ENCODE results near the gene FN3KRP. TPM values are rescaled to one million over a fixed set of nuclear protein-coding genes. Genes with fewer than 3 reads are reported as not detected.
"Not testable (repeated sequence)": the region's sequence is repeated elsewhere in the genome, so short reads cannot be mapped to it uniquely, and the experiment has no call there.

The FN3KRP gene
- polyA plus RNA-seq, 10 donors: 24.0 to 36.4 (median 30.0) TPM

DNA sequence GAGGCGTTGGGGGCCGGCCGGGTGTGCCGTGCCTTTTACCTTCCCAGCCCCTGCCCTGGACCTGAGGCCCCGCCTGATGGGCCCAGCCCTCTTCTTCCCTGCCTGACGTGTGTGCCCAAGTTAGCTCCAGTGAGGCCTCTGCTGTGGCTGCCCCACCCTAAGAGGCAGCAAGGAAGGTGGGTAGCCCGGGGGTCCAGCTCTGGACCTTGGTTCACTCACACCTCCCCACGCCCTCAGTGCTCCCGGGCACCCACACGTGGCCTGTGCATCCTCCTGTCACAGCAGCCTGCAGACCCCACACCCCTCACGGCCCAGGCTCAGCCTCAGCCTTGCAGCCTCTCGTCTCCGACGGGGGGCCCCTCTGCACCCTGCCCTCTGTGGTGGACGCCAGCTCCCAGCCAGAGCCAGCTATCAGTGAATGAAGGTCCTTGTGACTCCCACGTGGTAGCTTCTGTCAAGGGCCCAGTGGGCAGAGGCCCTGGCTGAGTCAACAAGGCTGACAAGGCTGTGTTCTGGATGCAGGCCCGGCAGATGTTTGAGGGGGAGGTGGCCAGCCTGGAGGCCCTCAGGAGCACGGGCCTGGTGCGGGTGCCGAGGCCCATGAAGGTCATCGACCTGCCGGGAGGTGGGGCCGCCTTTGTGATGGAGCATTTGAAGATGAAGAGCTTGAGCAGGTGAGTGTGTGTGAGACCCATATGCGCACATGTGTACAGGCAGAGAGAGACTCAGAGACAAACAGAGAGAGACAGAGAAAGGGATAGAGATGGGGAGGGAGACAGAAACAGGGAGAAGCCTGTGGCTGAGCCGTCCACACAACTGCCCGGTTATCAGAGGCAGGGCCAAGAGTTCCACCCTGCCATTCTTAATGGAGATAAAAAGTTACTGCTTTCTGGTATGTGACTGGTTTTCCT is 21.7 kb downstream of the FN3KRP start:
- no peak for DNase-seq

- DNase-seq: no peak
These were observed 24.6 kb downstream of the FN3KRP start for GRCh38 chr17:82740906-82741759.

DNA sequence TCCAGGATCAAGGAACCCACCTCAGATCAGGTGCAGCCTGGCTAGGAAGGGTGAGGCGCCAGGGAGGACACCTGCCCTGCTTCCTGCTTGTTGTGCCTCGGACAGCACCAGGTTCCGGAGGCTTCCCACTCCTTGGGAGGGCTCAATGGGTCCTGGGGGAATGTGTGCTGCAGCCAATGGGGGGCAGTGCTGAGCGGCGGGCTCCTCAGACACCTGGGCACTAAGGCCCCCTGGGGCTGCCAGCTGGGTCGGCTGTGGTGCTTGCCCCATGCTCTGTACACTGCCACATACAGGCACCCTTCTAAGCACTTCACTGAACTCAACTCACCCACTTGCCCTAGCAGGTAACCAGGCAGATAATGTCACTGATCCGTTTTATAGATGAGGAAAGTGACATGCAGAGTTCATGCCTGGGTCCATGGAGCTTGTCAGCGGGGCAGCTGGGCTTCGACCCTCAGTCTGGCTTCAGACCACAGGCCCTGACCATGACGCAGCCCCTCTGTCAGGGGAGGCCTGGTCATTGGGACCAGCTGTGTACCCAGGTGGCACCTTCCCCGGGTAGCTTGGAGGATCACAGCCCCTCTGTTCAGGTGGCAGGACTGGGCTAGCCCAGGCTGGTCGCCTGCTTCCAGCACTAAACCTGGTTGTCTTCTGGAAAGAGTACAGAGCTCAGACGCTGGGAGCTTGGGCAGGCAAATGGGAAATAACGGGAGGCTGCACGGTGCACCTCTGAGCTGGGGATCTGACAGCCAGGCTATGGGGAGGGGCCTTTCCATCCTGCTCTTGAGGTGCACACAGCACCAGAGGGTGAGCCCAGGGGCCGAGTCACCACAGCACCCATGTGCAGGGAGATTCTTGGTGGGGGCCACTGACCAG is 27.1 kb downstream of the FN3KRP start:
- no peak for DNase-seq

DNA sequence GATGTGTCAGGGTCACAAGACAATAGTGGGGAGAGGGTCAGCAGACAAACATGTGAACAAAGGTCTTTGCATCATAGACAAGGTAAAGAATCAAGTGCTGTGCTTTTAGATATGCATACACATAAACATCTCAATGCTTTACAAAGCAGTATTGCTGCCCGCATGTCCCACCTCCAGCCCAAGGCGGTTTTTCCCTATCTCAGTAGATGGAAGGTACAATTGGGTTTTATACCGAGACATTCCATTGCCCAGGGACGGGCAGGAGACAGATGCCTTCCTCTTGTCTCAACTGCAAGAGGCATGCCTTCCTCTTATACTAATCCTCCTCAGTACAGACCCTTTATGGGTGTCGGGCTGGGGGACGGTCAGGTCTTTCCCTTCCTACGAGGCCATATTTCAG is 28.2 kb downstream of the FN3KRP start:
- DNase-seq: not testable (repeated sequence)

GRCh38 chr17:82745524-82745923 is 29.0 kb downstream of the FN3KRP start:
- no peak for DNase-seq

GRCh38 chr17:82748756-82749155 is 32.2 kb downstream of the FN3KRP start:
- no peak for DNase-seq

DNA sequence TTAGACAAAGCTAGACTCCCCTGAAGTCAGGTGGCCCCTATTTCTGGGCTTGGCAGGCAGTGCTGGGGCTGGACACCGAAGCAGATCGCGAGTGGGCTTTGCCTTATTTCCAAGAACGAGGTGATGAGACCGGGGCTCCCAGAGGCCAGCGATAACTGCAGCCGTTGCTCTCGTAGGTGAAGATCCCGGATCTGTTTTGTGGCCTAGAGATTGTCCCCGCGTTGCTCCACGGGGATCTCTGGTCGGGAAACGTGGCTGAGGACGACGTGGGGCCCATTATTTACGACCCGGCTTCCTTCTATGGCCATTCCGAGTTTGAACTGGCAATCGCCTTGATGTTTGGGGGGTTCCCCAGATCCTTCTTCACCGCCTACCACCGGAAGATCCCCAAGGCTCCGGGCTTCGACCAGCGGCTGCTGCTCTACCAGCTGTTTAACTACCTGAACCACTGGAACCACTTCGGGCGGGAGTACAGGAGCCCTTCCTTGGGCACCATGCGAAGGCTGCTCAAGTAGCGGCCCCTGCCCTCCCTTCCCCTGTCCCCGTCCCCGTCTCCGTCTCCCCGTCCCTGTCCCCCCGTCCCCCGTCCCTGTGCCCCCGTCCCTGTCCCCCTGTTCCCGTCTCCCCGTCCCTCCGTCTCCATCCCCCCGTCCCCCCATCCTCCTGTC is 33.9 kb downstream of the FN3KRP start:
- DNase-seq: peak in 1 of 3 donors; percentile 45

- DNase-seq: peak in 1 of 3 donors; percentile 84
These were observed 34.7 kb downstream of the FN3KRP start for GRCh38 chr17:82751171-82751570.

DNA sequence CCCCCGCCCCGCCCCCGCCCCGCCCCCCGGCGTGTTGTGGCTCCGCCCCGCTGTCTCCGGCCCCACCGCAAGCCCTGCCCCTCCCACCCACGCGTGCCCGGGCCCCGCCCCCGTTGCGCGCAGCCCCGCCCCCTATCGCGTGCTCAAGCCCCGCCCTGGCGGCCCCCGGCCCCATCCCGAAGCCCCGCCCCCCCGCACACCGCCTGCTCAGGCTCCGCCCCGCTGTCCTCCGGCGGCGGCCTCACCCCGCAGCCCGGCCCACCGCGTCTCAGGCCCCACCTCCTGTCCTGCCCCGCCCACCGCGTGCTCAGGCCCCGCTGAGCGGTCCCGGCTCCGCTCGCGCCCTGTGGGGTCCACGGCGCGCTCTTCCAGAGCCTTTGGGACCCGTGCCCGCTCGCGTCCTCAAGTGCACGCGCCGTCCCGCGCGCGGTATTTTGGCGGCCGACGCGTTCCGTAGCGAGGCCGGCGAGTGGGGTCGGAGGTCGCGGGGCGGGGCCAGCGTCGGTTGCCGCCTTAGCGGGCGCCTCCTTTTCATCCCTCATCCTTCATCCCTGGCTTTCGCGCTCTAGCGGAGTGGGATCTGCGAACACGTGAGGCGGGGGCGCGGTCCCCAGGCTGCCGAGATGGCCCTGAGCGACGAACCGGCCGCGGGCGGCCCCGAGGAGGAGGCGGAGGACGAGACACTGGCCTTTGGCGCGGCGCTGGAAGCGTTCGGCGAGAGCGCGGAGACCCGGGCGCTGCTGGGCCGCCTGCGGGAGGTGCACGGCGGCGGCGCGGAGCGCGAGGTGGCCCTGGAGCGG is 35.3 kb downstream of the FN3KRP start, which contains the start of gene TBCD:
TBCD (plus strand) TSS at position 495 of the 800 bp plus-strand sequence; CDS start at position 624, 129 bp downstream.
- DNase-seq: peak; percentile 87 to 97 (median 94)

- peak in 2 of 3 donors; percentile 36 to 62 for DNase-seq
These were observed 36.1 kb downstream of the FN3KRP start for GRCh38 chr17:82752371-82753200.

- DNase-seq: no peak
These were observed 36.6 kb downstream of the FN3KRP start for GRCh38 chr17:82753201-82753464.

- no peak for DNase-seq
These were observed 38.0 kb downstream of the FN3KRP start for GRCh38 chr17:82754297-82755208.

DNA sequence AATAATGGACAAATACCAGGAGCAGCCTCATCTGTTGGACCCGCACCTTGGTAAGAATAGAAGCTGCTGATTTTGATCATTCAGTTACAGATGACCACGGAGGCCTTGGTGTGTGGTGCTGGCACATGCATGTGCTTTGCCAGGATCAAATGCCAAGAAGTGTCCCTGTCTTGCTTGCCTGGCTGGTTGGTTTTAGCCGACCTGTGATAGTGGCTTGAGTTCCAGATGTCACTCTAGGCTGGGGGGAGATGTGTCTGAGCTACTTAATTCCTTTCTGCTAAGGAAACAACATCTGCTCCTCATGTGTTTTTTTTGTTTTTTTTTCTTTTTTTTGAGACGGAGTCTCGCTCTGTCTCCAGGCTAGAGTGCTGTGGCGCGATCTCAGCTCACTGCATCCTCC is 39.7 kb downstream of the FN3KRP start:
- DNase-seq: no peak

DNA sequence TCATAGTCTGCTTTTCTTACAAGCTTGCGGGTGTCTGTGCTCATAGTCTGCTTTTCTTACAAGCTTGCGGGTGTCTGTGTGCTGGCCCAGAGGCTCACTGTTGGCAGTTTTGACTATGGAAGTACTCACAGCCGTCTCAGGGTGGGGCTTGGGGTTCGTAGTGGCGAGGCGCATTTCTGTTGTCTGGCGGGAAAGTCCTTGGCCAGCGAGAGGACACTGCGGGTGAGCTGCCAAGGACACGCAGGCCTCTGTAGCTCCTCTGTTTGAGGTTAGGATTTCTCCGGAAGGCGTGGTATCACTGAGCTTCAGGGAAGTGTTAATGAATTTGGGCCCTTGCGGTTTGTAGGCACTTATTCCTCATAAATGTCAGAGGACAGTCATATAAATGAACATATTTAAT is 48.9 kb downstream of the FN3KRP start:
- DNase-seq: no peak

DNA sequence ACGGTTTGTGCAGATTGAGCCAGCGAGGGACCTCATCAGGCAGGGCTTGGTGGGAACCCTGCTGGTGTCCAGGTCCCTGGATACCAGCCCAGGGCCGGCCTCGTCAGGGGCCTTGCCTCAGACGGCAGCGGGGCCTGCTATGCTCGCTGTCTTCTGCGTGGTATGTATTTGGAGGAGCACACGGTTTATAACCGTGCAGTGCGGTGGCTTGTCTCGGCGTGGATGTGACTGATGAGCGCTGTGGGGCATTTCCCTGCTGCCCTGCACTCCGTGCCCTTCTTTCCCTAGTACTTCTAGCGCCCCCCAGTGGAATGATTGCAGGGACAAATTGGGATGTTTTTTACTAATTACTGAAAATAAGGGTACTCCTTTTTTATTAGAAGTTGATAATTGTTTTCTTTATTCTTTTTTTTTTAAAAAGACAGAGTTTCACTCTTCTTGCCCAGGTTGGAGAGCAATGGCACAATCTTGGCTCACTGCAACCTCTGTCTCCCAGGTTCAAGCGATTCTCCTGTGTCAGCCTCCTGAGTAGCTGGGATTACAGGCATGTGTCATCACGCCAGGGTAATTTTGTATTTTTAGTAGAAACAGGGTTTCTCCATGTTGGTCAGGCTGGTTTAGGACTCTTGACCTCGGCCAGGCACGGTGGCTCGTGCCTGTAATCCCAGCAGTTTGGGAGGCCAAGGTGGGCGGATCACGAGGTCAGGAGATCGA is 50.7 kb downstream of the FN3KRP start:
- no peak for DNase-seq

GRCh38 chr17:82769041-82769440 is 52.5 kb downstream of the FN3KRP start:
- no peak for DNase-seq

- DNase-seq: no peak
These were observed 55.5 kb downstream of the FN3KRP start for GRCh38 chr17:82772026-82772425.

DNA sequence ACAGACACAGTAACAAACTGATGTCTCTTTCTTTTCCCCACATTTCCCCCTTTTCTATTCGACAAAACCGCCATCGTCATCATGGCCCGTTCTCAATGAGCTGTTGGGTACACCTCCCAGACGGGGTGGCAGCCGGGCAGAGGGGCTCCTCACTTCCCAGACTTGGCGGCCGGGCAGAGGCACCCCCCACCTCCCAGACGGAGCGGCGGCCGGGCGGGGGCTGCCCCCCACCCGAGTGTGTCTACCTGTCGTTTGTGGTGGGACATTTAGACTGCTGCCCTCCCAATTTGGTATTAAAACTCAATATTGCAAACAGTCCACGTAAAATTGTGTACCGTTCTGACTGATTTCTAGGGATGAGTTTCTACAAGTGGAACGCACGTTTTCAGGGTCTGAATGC is 58.0 kb downstream of the FN3KRP start:
- not testable (repeated sequence) for DNase-seq

All from muscle of back (tissue), 11 donors.